Panc1 (cell line): ENCODE data around the gene CLEC2B.

Experiments
- POLR2AphosphoS5 ChIP-seq: IDR thresholded peaks from 2 replicates; pipeline ENCODE4 v1.6.1; 2012; ENCODE audit warnings: mild to moderate bottlenecking, low read depth, low read length, moderate library complexity
- SIN3A ChIP-seq: IDR thresholded peaks from 2 replicates; pipeline ENCODE4 v1.6.1; 2012; ENCODE audit warnings: low read depth, mild to moderate bottlenecking, low read length, moderate library complexity, borderline replicate concordance; ENCODE audit not compliant: insufficient read depth
- TCF7L2 ChIP-seq: IDR thresholded peaks from 2 replicates; pipeline ENCODE4 v1.6.1; 2011; ENCODE audit warnings: mild to moderate bottlenecking, low read depth, low read length, inconsistent platforms

GRCh38 chr12:9888665-9889273 is 19.6 kb upstream of the CLEC2B start:
- no peak for TF ChIP-seq POLR2AphosphoS5
- no peak for TF ChIP-seq TCF7L2
- no peak for TF ChIP-seq SIN3A
